ENCODE data around the gene PCBP3.
"Not testable (repeated sequence)": the region's sequence is repeated elsewhere in the genome, so short reads cannot be mapped to it uniquely, and the experiment has no call there.

The PCBP3 gene

GRCh38 chr21:45635271-45636151 lies 8.0 kb upstream of the PCBP3 start:
- no peak for DNase-seq (ENCODE audit: low read depth)

- DNase-seq (ENCODE audit: low read depth): no peak
Measured at GRCh38 chr21:45636459-45636858, 7.1 kb upstream of the PCBP3 start.

GRCh38 chr21:45636951-45637646 lies 6.4 kb upstream of the PCBP3 start:
- DNase-seq (ENCODE audit: low read depth): no peak

- no peak for DNase-seq (ENCODE audit: low read depth)
Measured at GRCh38 chr21:45637883-45638282, 5.6 kb upstream of the PCBP3 start.

GRCh38 chr21:45638707-45639106 lies 4.8 kb upstream of the PCBP3 start:
- no peak for DNase-seq (ENCODE audit: low read depth)

GRCh38 chr21:45639206-45640000 lies 4.1 kb upstream of the PCBP3 start:
- no peak for DNase-seq (ENCODE audit: low read depth)

- no peak for DNase-seq (ENCODE audit: low read depth)
Measured at GRCh38 chr21:45640001-45640887, 3.3 kb upstream of the PCBP3 start.

GRCh38 chr21:45640888-45641479 lies 2.5 kb upstream of the PCBP3 start:
- DNase-seq (ENCODE audit: low read depth): no peak

GRCh38 chr21:45641480-45642035 lies 2.0 kb upstream of the PCBP3 start:
- no peak for DNase-seq (ENCODE audit: low read depth)

- no peak for DNase-seq (ENCODE audit: low read depth)
Measured at GRCh38 chr21:45642122-45642813, 1.3 kb upstream of the PCBP3 start.

GRCh38 chr21:45644041-45644906 lies 749 bp downstream of the PCBP3 start:
- DNase-seq (ENCODE audit: low read depth): no peak

- no peak for DNase-seq (ENCODE audit: low read depth)
Measured at GRCh38 chr21:45651921-45652320, 8.4 kb downstream of the PCBP3 start.

GRCh38 chr21:45655124-45655523 lies 11.6 kb downstream of the PCBP3 start:
- no peak for DNase-seq (ENCODE audit: low read depth)

GRCh38 chr21:45656114-45656513 lies 12.6 kb downstream of the PCBP3 start:
- DNase-seq (ENCODE audit: low read depth): not testable (repeated sequence)

GRCh38 chr21:45661913-45662622 lies 18.5 kb downstream of the PCBP3 start:
- DNase-seq (ENCODE audit: low read depth): not testable (repeated sequence)

- not testable (repeated sequence) for DNase-seq (ENCODE audit: low read depth)
Measured at GRCh38 chr21:45662623-45663245, 19.2 kb downstream of the PCBP3 start.

- no peak for DNase-seq (ENCODE audit: low read depth)
Measured at GRCh38 chr21:45669382-45669781, 25.9 kb downstream of the PCBP3 start.

GRCh38 chr21:45670731-45671130 lies 27.2 kb downstream of the PCBP3 start:
- DNase-seq (ENCODE audit: low read depth): no peak

All from stimulated activated CD8-positive, alpha-beta memory T cell treated with anti-CD3 and anti-CD28 coated beads, Interleukin-15, amount 100 ng/mL, for 24 hours (primary cell).